Adrenal gland (tissue), 5 donors: ENCODE results near the gene NUP62.

Source experiments
- CTCF ChIP-seq, 6 experiments: fragments of 450-650 bp in 4 of 6; fragments of 200-600 bp in 2 of 6; sonication (generic) in 1 of 6; IDR thresholded peaks; 1 replicate in 5 of 6; 2 replicates in 1 of 6; pipeline versions ENCODE4 v1.5.1 to v1.8.0; 2016 to 2021; ENCODE audit warnings: antibody characterized with exemption in 6 of 6, mild to moderate bottlenecking in 2 of 6, moderate library complexity in 1 of 6
- POLR2A ChIP-seq, 2 donors: fragments of 450-650 bp; IDR thresholded peaks; one replicate each; pipeline ENCODE4 v1.6.1; 2017; ENCODE audit warnings: antibody characterized with exemption in 2 of 2, mild to moderate bottlenecking in 2 of 2, moderate library complexity in 1 of 2
- donor health status: DM: no; HTN: no; CAD: no.

- TF ChIP-seq CTCF (IDR thresholded peaks at IDR 0.05) (no peak), POLR2A (IDR thresholded peaks at IDR 0.05) (peak in 1 of 2 donors; percentile 25)
Measured at GRCh38 chr19:49861107-49861506, 68.2 kb downstream of the NUP62 start.
